Upper lobe of left lung (tissue), 6 donors: ENCODE measurements around the gene DUSP2. TPM values are rescaled to one million over a fixed set of nuclear protein-coding genes. Genes with fewer than 3 reads are reported as not detected.

ENCODE experiments used
- ATAC-seq, 2 donors: fragments of 200-7000 bp; cut with Tn5 transposase; one replicate each; pipeline ENCODE4 v1.9.1; 2022; ENCODE audit warnings: mild to moderate bottlenecking in 2 of 2, moderate library complexity in 2 of 2; ENCODE audit not compliant: low FRiP score in 2 of 2
- DNase-seq, 2 donors: peaks; one replicate each; pipeline ENCODE4 v3.0.0-alpha.2; 2019 to 2020
- H3K27ac ChIP-seq, 4 donors: fragments of 200-600 bp; sonication (generic); one replicate each; pipeline ENCODE4 v1.5.1; 2016 to 2019
- H3K27me3 ChIP-seq, 4 donors: fragments of 200-600 bp; sonication (generic); one replicate each; pipeline ENCODE4 v1.5.1; 2017 to 2019
- H3K36me3 ChIP-seq, 4 donors: fragments of 200-600 bp; sonication (generic); one replicate each; pipeline ENCODE4 v1.5.1; 2016 to 2019
- H3K4me1 ChIP-seq, 4 donors: fragments of 200-600 bp; sonication (generic); one replicate each; pipeline ENCODE4 v1.5.1; 2018 to 2019
- H3K4me3 ChIP-seq, 4 donors: fragments of 200-600 bp; sonication (generic); one replicate each; pipeline ENCODE4 v1.5.1; 2017 to 2019; ENCODE audit warnings: mild to moderate bottlenecking in 2 of 4, moderate library complexity in 1 of 4
- H3K9me3 ChIP-seq, 4 donors: fragments of 200-600 bp; sonication (generic); one replicate each; pipeline ENCODE4 v1.5.1; 2018 to 2019
- EP300 ChIP-seq, 4 donors: sonication (generic); formaldehyde crosslinking; IDR thresholded peaks; one replicate each; pipeline ENCODE4 v1.5.1; 2017; ENCODE audit warnings: antibody characterized with exemption in 4 of 4, control low read depth in 2 of 4
- POLR2A ChIP-seq, 4 donors: fragments of 450-650 bp; IDR thresholded peaks; one replicate each; pipeline ENCODE4 v1.5.1; 2016 to 2017; ENCODE audit warnings: antibody characterized with exemption in 4 of 4, mild to moderate bottlenecking in 2 of 4
- POLR2AphosphoS5 ChIP-seq, 2 donors: sonication (generic); formaldehyde crosslinking; IDR thresholded peaks; one replicate each; pipeline ENCODE4 v1.5.1; 2017; ENCODE audit warnings: antibody characterized with exemption in 2 of 2
- WGBS, 2 donors: methylation state at CpG; one replicate each; pipeline ENCODE4 v1.1.5; 2017 to 2018; 5-methylcytosine and 5-hydroxymethylcytosine counted together
- total RNA-seq, 6 donors: library from RNA; depleted of rRNA in 4 of 6; stranded (reverse); fragments of >200 nt in 4 of 6; gene quantifications; one replicate each; pipeline versions ENCODE4 v1.1.0 to v1.2.1, GENCODE V29; 2016 to 2021
- TF ChIP-seq, protein P1 (sequence below), 6 experiments: fragments of 450-650 bp in 4 of 6; fragments of 200-600 bp in 2 of 6; sonication (generic) in 2 of 6; IDR thresholded peaks; one replicate each; pipeline ENCODE4 v1.5.1; 2016 to 2019; ENCODE audit warnings: antibody characterized with exemption in 6 of 6
- donor health status: DM: no; HTN: no; CAD: no; lungs with moderate emphysema.
- donor health status: DM: no; HTN: yes; CAD: no; lungs with severe emphysema.

The DUSP2 gene
- total RNA-seq, 6 donors from 2014 or later, result 6.9 to 21.0 (median 12.5) TPM

DNA sequence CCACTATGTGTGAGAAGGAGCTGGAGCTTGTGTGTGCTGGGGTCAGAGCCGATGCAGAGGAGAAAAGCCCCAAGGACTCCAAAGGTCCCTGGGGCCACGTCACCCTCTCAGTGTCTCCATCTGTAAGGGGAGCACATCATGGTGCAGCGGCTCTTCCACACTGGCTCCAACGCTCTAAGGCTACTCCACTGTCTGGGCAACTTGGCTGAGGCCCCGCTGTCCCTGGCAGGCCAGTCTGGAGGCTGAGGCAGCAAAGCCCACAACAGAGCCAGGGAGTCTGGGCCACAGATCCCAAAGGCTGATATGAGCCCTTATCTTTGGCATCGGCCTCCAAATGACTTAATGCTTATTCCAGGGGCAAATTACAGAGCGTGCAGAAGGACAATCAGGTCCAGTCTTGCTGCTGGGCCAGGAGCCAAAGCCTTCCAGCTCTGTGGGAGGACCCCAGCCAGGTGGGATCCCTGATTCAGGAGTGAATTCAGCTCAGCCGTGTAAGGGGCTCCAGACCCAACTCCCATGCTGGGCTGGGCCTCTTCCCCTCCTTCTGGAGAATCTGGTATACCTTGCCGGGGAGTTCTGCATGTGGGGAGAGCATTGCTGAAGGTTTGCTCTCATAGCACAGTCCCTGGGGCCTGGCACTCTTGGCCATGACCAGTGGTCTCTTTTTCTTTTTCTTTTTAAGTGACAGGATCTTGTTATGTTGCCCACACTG, 1.8 kb upstream of the DUSP2 start:
- Histone ChIP-seq H3K27ac (peak overlapping the region in 2 of 4 donors; percentile 76 to 82), H3K9me3 (no peaks in the 10 kb centered on the region), H3K36me3 (no peaks in the 10 kb centered on the region), H3K4me3 (no peak overlapping the region), H3K4me1 (peaks cover 12 to 50% (median 27%) of the 10 kb centered on the region in 4 donors), H3K27me3 (peaks cover 0 to 5% (median 0%) of the 10 kb centered on the region in 4 donors)
- TF ChIP-seq POLR2A (IDR thresholded peaks at IDR 0.05), result no peak
- no peak for TF ChIP-seq POLR2AphosphoS5 (IDR thresholded peaks at IDR 0.05)
- TF ChIP-seq EP300 (IDR thresholded peaks at IDR 0.05), result no peak
- DNase-seq (peak in 1 of 2 donors; percentile 20), ATAC-seq (no peak)
- WGBS, 2 donors, result 80 to 84% methylated on average over 3 to 9 of the region's 9 CpGs

DNA sequence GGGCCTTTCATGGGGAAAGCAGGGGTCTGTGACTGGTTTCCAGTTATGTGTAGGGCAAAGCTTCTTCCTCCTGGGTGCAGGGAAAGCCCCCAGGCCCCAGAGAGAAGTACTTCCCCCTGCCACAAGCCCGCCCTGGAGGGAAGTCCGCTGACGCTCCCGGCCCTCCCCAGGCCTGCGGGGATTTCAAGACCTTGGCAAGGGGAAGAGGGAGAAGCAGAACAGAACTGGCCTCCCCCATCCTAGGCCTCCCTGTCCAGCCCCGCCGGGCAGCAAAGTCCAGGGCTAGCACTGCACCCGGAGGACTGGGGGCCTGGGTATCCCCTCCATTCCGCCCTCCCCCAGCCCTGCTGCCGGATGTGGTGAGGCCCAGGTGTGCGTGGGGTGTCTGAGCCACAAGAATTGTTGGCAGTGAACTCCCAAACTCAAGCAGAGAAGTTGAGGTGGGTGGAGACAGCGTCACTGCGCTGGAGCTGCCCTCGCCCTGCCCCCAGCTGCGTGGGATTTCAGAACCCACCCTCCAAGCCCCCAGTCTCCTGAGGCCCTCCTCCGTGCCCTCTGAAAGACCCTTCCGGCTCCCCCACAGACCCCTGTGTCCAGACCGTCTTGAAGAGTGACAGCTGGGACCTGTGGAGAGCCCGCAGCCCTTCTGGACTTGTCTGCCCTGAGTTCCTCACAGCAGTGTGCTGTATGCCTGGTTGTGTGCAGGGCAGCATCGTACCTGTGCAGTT, 1.1 kb upstream of the DUSP2 start:
- peak; percentile 78 to 87 for DNase-seq
- H3K4me3 ChIP-seq, result peak overlapping the region in 2 of 4 donors; percentile 71 to 84
- 55 to 58% methylated on average over 4 to 19 of the region's 20 CpGs for WGBS, 2 donors
- no peaks in the 10 kb centered on the region for H3K36me3 ChIP-seq
- ATAC-seq, result peak; percentile 49 to 62
- peak overlapping the region in 3 of 4 donors; percentile 71 to 82 (median 76) for H3K27ac ChIP-seq
- peaks cover 0 to 5% (median 0%) of the 10 kb centered on the region in 4 donors for H3K27me3 ChIP-seq
- peaks cover 12 to 50% (median 27%) of the 10 kb centered on the region in 4 donors for H3K4me1 ChIP-seq
- no peaks in the 10 kb centered on the region for H3K9me3 ChIP-seq
- TF ChIP-seq POLR2AphosphoS5 (IDR thresholded peaks at IDR 0.05) (peak in 1 of 2 donors; percentile 49), EP300 (IDR thresholded peaks at IDR 0.05) (no peak), POLR2A (IDR thresholded peaks at IDR 0.05) (peak in 2 of 4 donors; percentile 26 to 73)
- TF ChIP-seq, protein P1, sequence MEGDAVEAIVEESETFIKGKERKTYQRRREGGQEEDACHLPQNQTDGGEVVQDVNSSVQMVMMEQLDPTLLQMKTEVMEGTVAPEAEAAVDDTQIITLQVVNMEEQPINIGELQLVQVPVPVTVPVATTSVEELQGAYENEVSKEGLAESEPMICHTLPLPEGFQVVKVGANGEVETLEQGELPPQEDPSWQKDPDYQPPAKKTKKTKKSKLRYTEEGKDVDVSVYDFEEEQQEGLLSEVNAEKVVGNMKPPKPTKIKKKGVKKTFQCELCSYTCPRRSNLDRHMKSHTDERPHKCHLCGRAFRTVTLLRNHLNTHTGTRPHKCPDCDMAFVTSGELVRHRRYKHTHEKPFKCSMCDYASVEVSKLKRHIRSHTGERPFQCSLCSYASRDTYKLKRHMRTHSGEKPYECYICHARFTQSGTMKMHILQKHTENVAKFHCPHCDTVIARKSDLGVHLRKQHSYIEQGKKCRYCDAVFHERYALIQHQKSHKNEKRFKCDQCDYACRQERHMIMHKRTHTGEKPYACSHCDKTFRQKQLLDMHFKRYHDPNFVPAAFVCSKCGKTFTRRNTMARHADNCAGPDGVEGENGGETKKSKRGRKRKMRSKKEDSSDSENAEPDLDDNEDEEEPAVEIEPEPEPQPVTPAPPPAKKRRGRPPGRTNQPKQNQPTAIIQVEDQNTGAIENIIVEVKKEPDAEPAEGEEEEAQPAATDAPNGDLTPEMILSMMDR (IDR thresholded peaks at IDR 0.05), result peak in 1 of 6 experiments; percentile 5

DNA sequence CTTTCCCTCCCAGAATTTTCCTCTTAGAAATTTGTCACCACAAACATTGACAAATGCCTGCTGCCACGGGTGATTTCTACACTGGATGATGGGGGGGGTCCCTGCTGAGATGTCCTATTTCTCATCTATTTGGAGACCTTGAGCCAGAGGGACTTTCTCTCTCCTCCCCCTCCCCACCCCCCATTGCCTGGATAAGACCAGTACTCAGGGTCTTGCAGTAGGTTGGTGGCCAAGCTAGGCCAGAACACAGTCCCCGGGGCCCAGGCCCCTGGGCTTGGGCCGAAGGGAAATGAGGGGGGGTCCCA, 560 bp upstream of the DUSP2 start:
- peak overlapping the region in 3 of 4 donors; percentile 70 to 84 (median 71) for H3K4me3 ChIP-seq

DNA sequence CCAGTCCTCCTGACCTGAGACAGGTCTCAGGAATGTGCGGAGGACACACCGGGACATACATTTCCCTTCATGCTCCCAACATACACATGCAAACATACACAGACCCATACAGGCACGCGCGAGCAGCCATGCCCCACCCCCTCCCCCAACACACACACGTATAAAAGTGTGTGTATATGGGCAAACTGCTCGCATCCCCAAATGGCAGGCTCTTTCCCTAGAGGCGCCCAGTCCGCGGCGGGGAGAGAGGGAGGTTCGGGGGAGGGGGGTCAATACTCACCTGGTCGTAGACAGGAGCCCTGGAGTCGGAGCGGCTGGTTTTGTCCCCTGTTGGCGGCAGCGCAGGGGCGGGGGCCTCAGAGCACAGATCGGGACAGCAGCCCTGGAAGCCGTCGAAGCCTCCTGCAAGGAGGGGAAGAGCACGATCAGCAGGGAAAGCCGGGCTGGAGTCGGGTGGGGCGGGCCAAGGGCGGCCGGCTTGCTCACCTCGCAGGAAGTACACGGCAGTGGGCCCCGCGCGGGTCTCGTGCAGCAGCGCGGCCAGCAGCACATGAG, 682 bp downstream of the DUSP2 start:
- TF ChIP-seq POLR2AphosphoS5 (IDR thresholded peaks at IDR 0.05), result no peak
- no peak for TF ChIP-seq POLR2A (IDR thresholded peaks at IDR 0.05)
- no peak for TF ChIP-seq EP300 (IDR thresholded peaks at IDR 0.05)
- TF ChIP-seq, protein P1 (IDR thresholded peaks at IDR 0.05), result no peak
- no peak for ATAC-seq
- peaks cover 12 to 50% (median 27%) of the 10 kb centered on the region in 4 donors for H3K4me1 ChIP-seq
- peaks cover 0 to 5% (median 0%) of the 10 kb centered on the region in 4 donors for H3K27me3 ChIP-seq
- peak overlapping the region; percentile 8 to 84 (median 70) for H3K4me3 ChIP-seq
- 10 to 33% methylated on average over 4 to 35 of the region's 35 CpGs for WGBS, 2 donors
- no peak for DNase-seq
- no peaks in the 10 kb centered on the region for H3K9me3 ChIP-seq
- no peaks in the 10 kb centered on the region for H3K36me3 ChIP-seq
- peak overlapping the region in 3 of 4 donors; percentile 71 to 82 (median 76) for H3K27ac ChIP-seq

More for the DNA sequence above, 560 bp upstream of the DUSP2 start:
- Histone ChIP-seq H3K36me3 (no peaks in the 10 kb centered on the region), H3K27ac (peak overlapping the region in 3 of 4 donors; percentile 71 to 82 (median 76)), H3K9me3 (no peaks in the 10 kb centered on the region), H3K4me1 (peaks cover 12 to 50% (median 27%) of the 10 kb centered on the region in 4 donors), H3K27me3 (peaks cover 0 to 5% (median 0%) of the 10 kb centered on the region in 4 donors)
- TF ChIP-seq, protein P1 (IDR thresholded peaks at IDR 0.05), result no peak
- TF ChIP-seq POLR2AphosphoS5 (IDR thresholded peaks at IDR 0.05), result no peak
- ATAC-seq, result no peak
- WGBS, 2 donors, result 10 to 34% methylated on average over 1 to 2 of the region's 3 CpGs
- DNase-seq, result no peak
